IMR-90 (cell line): Measurements from ENCODE around the gene USP5. TPM values are rescaled to one million over a fixed set of nuclear protein-coding genes. Genes with fewer than 3 reads are reported as not detected.

ENCODE experiments used
- ATAC-seq: fragments of 200-7000 bp; cut with Tn5 transposase; 2 replicates; pipeline ENCODE4 v1.9.1; 2020; ENCODE audit warnings: low read depth, mild to moderate bottlenecking, moderate library complexity
- BruUV-seq: library from RNA; stranded (reverse); fragments of 400-500 nt; replicated peaks from 2 replicates; lab custom pipeline; 2021; lab: Mats Ljungman, UMichigan
- CTCF ChIA-PET: fragments of 300-600 bp; formaldehyde crosslinking; extraction: SDS; loops from one replicate; lab custom pipeline; 2021; ENCODE audit warnings: antibody characterized with exemption; lab: Yijun Ruan, JAX
- POLR2A ChIA-PET: fragments of 300-600 bp; sonication (Branson Sonifier 250); formaldehyde crosslinking; loops from one replicate; lab custom pipeline; 2022; ENCODE audit warnings: antibody characterized with exemption; ENCODE audit not compliant: unreplicated experiment; lab: Charles Lee
- DNase-seq: peaks from one replicate; pipeline ENCODE4 v3.0.0; 2013
- H2AFZ ChIP-seq: replicated peaks from 2 replicates; pipeline ENCODE3; 2013; ENCODE audit warnings: low read length, mild to moderate bottlenecking; ENCODE audit not compliant: poor library complexity
- H2AK5ac ChIP-seq: 2 replicates; pipeline ENCODE4 v1.6.1; 2013; ENCODE audit warnings: low read depth, low read length, inconsistent platforms
- H2AK9ac ChIP-seq: replicated peaks from 2 replicates; pipeline ENCODE3; 2013; ENCODE audit warnings: mild to moderate bottlenecking, low read depth, low read length, moderate library complexity; ENCODE audit not compliant: poor library complexity
- H2BK120ac ChIP-seq: 2 replicates; pipeline ENCODE4 v1.6.1; 2013; ENCODE audit warnings: low read depth, low read length, inconsistent platforms
- H2BK15ac ChIP-seq: 3 replicates; pipeline ENCODE4 v1.6.1; 2013; ENCODE audit warnings: low read depth, low read length, inconsistent platforms
- H2BK20ac ChIP-seq: 2 replicates; pipeline ENCODE4 v1.6.1; 2013; ENCODE audit warnings: low read depth, mild to moderate bottlenecking, inconsistent platforms, low read length, moderate library complexity
- H2BK5ac ChIP-seq: 2 replicates; pipeline ENCODE4 v1.6.1; 2013; ENCODE audit warnings: mild to moderate bottlenecking, low read depth, low read length, inconsistent platforms; ENCODE audit not compliant: poor library complexity, severe bottlenecking
- H3K14ac ChIP-seq: replicated peaks from 2 replicates; pipeline ENCODE4 v1.6.1; 2013; ENCODE audit warnings: low read depth, low read length, inconsistent platforms
- H3K18ac ChIP-seq: 2 replicates; pipeline ENCODE4 v1.6.1; 2013; ENCODE audit warnings: low read depth, low read length, control low read depth
- H3K23ac ChIP-seq: 2 replicates; pipeline ENCODE4 v1.6.1; 2013; ENCODE audit warnings: low read depth, low read length, inconsistent platforms
- H3K27ac ChIP-seq: 2 replicates; pipeline ENCODE4 v1.5.1; 2013; ENCODE audit warnings: mild to moderate bottlenecking, control low read depth, low read length; ENCODE audit not compliant: insufficient read depth
- H3K27me3 ChIP-seq: 2 replicates; pipeline ENCODE4 v1.6.1; 2013; ENCODE audit warnings: low read length; ENCODE audit not compliant: control insufficient read depth, insufficient read depth
- H3K36me3 ChIP-seq: 2 replicates; pipeline ENCODE4 v1.6.1; 2013; ENCODE audit warnings: low read length, mixed read lengths; ENCODE audit not compliant: control insufficient read depth, insufficient read depth
- H3K4ac ChIP-seq: 2 replicates; pipeline ENCODE4 v1.6.1; 2013; ENCODE audit warnings: low read depth, low read length, inconsistent platforms
- H3K4me1 ChIP-seq: 2 replicates; pipeline ENCODE4 v1.6.1; 2013; ENCODE audit warnings: low read length, mixed read lengths; ENCODE audit not compliant: control insufficient read depth, insufficient read depth
- H3K4me2 ChIP-seq: 2 replicates; pipeline ENCODE4 v1.6.1; 2013; ENCODE audit warnings: low read depth, mild to moderate bottlenecking, control low read depth, low read length, moderate library complexity
- H3K4me3 ChIP-seq: 2 replicates; pipeline ENCODE4 v1.5.1; 2013; ENCODE audit warnings: low read depth, mild to moderate bottlenecking, control low read depth, low read length, moderate library complexity; ENCODE audit not compliant: insufficient read depth
- H3K56ac ChIP-seq: 2 replicates; pipeline ENCODE4 v1.6.1; 2013; ENCODE audit warnings: low read length, inconsistent platforms; ENCODE audit not compliant: insufficient read depth; ENCODE audit errors: extremely low read depth
- H3K79me1 ChIP-seq, 2 experiments: 2 replicates each; pipeline ENCODE4 v1.6.1; 2013; ENCODE audit warnings: low read length in 2 of 2, inconsistent platforms in 1 of 2, low read depth in 1 of 2
- H3K9ac ChIP-seq: 2 replicates; pipeline ENCODE4 v1.6.1; 2013; ENCODE audit warnings: low read depth, low read length, control low read depth
- H3K9me1 ChIP-seq: 2 replicates; pipeline ENCODE4 v1.6.1; 2013; ENCODE audit warnings: low read length, inconsistent platforms; ENCODE audit not compliant: insufficient read depth
- H3K9me3 ChIP-seq: 2 replicates; pipeline ENCODE4 v1.6.1; 2013; ENCODE audit warnings: low read length; ENCODE audit not compliant: control insufficient read depth, insufficient read depth
- H4K20me1 ChIP-seq: 2 replicates; pipeline ENCODE4 v1.6.1; 2013; ENCODE audit warnings: low read length, inconsistent platforms; ENCODE audit not compliant: insufficient read depth
- H4K5ac ChIP-seq: 2 replicates; pipeline ENCODE4 v1.6.1; 2013; ENCODE audit warnings: mild to moderate bottlenecking, low read depth, low read length, control low read depth
- H4K8ac ChIP-seq, 2 experiments: 2 replicates each; pipeline ENCODE4 v1.6.1; 2013; ENCODE audit warnings: low read depth in 2 of 2, low read length in 2 of 2, control low read depth in 1 of 2, inconsistent platforms in 1 of 2
- H4K91ac ChIP-seq: 2 replicates; pipeline ENCODE4 v1.6.1; 2013; ENCODE audit warnings: low read depth, low read length, inconsistent platforms; ENCODE audit not compliant: insufficient read depth
- BHLHE40 ChIP-seq: fragments of 150-350 bp; IDR thresholded peaks from 2 replicates; pipeline ENCODE4 v1.6.1; 2016; ENCODE audit warnings: mild to moderate bottlenecking, low read depth, low read length
- CEBPB ChIP-seq: IDR thresholded peaks from 2 replicates; pipeline ENCODE4 v1.6.1; 2012; ENCODE audit warnings: low read depth, low read length, improper control_type of control experiment
- MAZ ChIP-seq: IDR thresholded peaks from 2 replicates; pipeline ENCODE4 v1.6.1; 2012; ENCODE audit warnings: low read depth, mild to moderate bottlenecking, low read length, improper control_type of control experiment, moderate library complexity, borderline replicate concordance
- MXI1 ChIP-seq: IDR thresholded peaks from 2 replicates; pipeline ENCODE4 v1.6.1; 2012; ENCODE audit warnings: low read depth, mild to moderate bottlenecking, low read length, moderate library complexity, borderline replicate concordance
- NFE2L2 ChIP-seq: fragments of 150-350 bp; IDR thresholded peaks from 2 replicates; pipeline ENCODE4 v1.6.1; 2016; ENCODE audit warnings: low read depth, mild to moderate bottlenecking, low read length
- POLR2A ChIP-seq: IDR thresholded peaks from 2 replicates; pipeline ENCODE4 v1.6.1; 2012; ENCODE audit warnings: mild to moderate bottlenecking, low read depth, low read length
- RAD21 ChIP-seq: IDR thresholded peaks from 2 replicates; pipeline ENCODE4 v1.6.1; 2012; ENCODE audit warnings: low read length, improper control_type of control experiment
- RCOR1 ChIP-seq: IDR thresholded peaks from 2 replicates; pipeline ENCODE4 v1.6.1; 2012; ENCODE audit warnings: mild to moderate bottlenecking, low read length, improper control_type of control experiment; ENCODE audit not compliant: insufficient replicate concordance
- RFX5 ChIP-seq: IDR thresholded peaks from 2 replicates; pipeline ENCODE4 v1.8.0; 2012; ENCODE audit warnings: low read depth, mild to moderate bottlenecking, low read length, moderate library complexity
- WGBS, 2 experiments: methylation state at CpG; one replicate each; pipeline versions ENCODE4 v1.1.5 to v1.1.7; 2013; ENCODE audit warnings: missing lambda C conversion rate in 2 of 2; ENCODE audit not compliant: insufficient read length in 1 of 2; ENCODE audit errors: extremely low coverage in 2 of 2; 5-methylcytosine and 5-hydroxymethylcytosine counted together
- dilution Hi-C: fragments of 300-500 bp; cut with HindIII; formaldehyde crosslinking; loops from one replicate; pipeline ENCODE4 v1.14.3; 2018; ENCODE audit warnings: low sequenced_read_pairs; ENCODE audit not compliant: unreplicated experiment
- in situ Hi-C: fragments of 300-500 bp; cut with MboI; formaldehyde crosslinking; loops from 3 replicates; pipeline ENCODE4 v1.14.3; 2019; ENCODE audit warnings: low sequenced_read_pairs, inconsistent platforms, mixed read lengths
- intact Hi-C: fragments of 100-400 bp; cut with micrococcal nuclease; formaldehyde crosslinking; loops from 2 replicates; pipeline ENCODE4 v1.10.0; 2022
- polyA plus RNA-seq, 3 experiments: library from polyadenylated mRNA; depleted of rRNA; stranded (reverse); fragments of >200 nt; gene quantifications; 2 replicates each; pipeline ENCODE4 v1.2.3, GENCODE V29; 2012; ENCODE audit warnings: low replicate concordance in 1 of 3
- total RNA-seq: library from RNA; depleted of rRNA; stranded (reverse); fragments of >200 nt; gene quantifications from 2 replicates; pipeline ENCODE4 v1.2.3, GENCODE V29; 2012
- TF ChIP-seq, protein P1 (sequence below): fragments of 150-350 bp; IDR thresholded peaks from 2 replicates; pipeline ENCODE4 v1.6.1; 2016; ENCODE audit warnings: low read depth, mild to moderate bottlenecking, low read length, moderate library complexity, borderline replicate concordance
- TF ChIP-seq, protein P2 (sequence below): conservative IDR thresholded peaks from 2 replicates; pipeline ENCODE4 v1.5.1; 2012; ENCODE audit warnings: mild to moderate bottlenecking, low read depth, low read length, improper control_type of control experiment

The USP5 gene
- total and polyA plus RNA-seq, 2 of the 4 experiments (the other 2 are of a cell fraction), result 69.7 to 125 TPM

DNA sequence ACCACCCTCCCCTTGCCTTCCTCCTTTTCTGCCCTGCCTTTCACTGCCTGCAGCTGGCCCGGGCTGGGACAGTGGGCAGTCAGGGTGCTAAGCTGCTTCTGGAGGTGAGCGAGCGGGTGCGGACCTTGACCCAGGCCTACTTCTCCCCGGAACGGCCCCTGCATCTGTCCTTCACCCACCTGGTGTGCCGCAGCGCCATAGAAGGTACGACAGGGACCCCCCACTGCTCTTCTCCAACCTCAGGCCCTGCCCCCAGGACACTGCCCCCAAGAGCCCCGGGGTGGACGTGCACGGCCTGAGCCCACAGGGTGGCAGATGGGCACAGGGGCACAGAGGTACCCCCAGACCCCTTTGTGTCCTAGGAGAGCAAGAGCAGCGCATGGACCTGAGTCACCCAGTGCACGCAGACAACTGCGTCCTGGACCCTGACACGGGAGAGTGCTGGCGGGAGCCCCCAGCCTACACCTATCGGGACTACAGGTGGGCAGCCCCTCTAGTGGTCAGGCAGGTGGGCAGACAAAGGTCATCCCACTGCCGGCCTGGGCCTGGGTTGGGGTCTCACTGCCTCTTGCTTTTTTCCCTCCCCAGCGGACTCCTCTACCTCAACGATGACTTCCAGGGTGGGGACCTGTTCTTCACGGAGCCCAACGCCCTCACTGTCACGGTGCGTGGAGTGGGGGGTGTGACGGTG is 14.4 kb upstream of the USP5 start:
- WGBS, 2 experiments, result 93% methylated on average over 16 of the region's 26 CpGs; no CpG with 5 or more reads in 1 of the 2 experiments
- BruUV-seq, result no TSS peak
- Histone ChIP-seq H2BK15ac (no peak overlapping the region), H2AK9ac (no peak overlapping the region), H2AFZ (peak overlapping the region; percentile 37), H4K91ac (no peak overlapping the region), H3K23ac (no peak overlapping the region), H3K14ac (no peak overlapping the region), H4K20me1 (peaks cover 3% of the 10 kb centered on the region), H3K9me3 (no peaks in the 10 kb centered on the region), H3K56ac (no peak overlapping the region), H2BK20ac (no peak overlapping the region), H4K5ac (no peak overlapping the region), H2BK120ac (no peak overlapping the region), H3K4me2 (no peak overlapping the region), H3K4me1 (no peaks in the 10 kb centered on the region), H4K8ac (no peak overlapping the region), H3K27me3 (no peaks in the 10 kb centered on the region), H3K36me3 (peaks cover 61% of the 10 kb centered on the region), H2AK5ac (no peak overlapping the region), H3K79me1 (peaks cover 6 to 13% of the 10 kb centered on the region in 2 experiments; a peak in 3 of 4 replicates), H3K27ac (no peak overlapping the region), H3K9ac (no peak overlapping the region), H3K4ac (no peak overlapping the region), H3K9me1 (no peaks in the 10 kb centered on the region), H2BK5ac (no peak overlapping the region), H3K4me3 (no peak overlapping the region), H3K18ac (no peak overlapping the region)
- ChIA-PET CTCF (no interaction called here), POLR2A (no interaction called here)
- intact Hi-C loops, result no loop called here
- no peak for TF ChIP-seq RAD21
- TF ChIP-seq, protein P1, sequence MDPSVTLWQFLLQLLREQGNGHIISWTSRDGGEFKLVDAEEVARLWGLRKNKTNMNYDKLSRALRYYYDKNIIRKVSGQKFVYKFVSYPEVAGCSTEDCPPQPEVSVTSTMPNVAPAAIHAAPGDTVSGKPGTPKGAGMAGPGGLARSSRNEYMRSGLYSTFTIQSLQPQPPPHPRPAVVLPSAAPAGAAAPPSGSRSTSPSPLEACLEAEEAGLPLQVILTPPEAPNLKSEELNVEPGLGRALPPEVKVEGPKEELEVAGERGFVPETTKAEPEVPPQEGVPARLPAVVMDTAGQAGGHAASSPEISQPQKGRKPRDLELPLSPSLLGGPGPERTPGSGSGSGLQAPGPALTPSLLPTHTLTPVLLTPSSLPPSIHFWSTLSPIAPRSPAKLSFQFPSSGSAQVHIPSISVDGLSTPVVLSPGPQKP, result no peak
- TF ChIP-seq, protein P2, sequence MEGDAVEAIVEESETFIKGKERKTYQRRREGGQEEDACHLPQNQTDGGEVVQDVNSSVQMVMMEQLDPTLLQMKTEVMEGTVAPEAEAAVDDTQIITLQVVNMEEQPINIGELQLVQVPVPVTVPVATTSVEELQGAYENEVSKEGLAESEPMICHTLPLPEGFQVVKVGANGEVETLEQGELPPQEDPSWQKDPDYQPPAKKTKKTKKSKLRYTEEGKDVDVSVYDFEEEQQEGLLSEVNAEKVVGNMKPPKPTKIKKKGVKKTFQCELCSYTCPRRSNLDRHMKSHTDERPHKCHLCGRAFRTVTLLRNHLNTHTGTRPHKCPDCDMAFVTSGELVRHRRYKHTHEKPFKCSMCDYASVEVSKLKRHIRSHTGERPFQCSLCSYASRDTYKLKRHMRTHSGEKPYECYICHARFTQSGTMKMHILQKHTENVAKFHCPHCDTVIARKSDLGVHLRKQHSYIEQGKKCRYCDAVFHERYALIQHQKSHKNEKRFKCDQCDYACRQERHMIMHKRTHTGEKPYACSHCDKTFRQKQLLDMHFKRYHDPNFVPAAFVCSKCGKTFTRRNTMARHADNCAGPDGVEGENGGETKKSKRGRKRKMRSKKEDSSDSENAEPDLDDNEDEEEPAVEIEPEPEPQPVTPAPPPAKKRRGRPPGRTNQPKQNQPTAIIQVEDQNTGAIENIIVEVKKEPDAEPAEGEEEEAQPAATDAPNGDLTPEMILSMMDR, result no peak
- TF ChIP-seq CEBPB, result no peak
- no peak for TF ChIP-seq RCOR1
- TF ChIP-seq MXI1, result no peak
- no peak for TF ChIP-seq POLR2A
- no peak for TF ChIP-seq NFE2L2
- no peak for TF ChIP-seq BHLHE40
- TF ChIP-seq MAZ, result no peak
- TF ChIP-seq RFX5, result no peak
- dilution Hi-C loops, result no loop called here
- ATAC-seq, result no peak
- no peak for DNase-seq
- in situ Hi-C loops, result no loop called here
